GM12878 (cell line): ENCODE measurements around the gene SALL1. TPM values are rescaled to one million over a fixed set of nuclear protein-coding genes. Genes with fewer than 3 reads are reported as not detected.

ENCODE experiments used
- ATAC-seq: fragments of 200-7000 bp; cut with Tn5 transposase; 3 replicates; pipeline ENCODE4 v1.9.1; 2020; ENCODE audit warnings: mild to moderate bottlenecking, moderate library complexity
- BruUV-seq: library from RNA; stranded (reverse); fragments of 400-500 nt; replicated peaks from 2 replicates; lab custom pipeline; 2021; lab: Mats Ljungman, UMichigan
- CTCF ChIA-PET: fragments of 300-600 bp; sonication (Branson Sonifier 250); formaldehyde crosslinking; extraction: SDS; loops from one replicate; lab custom pipeline; 2021; ENCODE audit warnings: inconsistent platforms; lab: Yijun Ruan, JAX
- POLR2A ChIA-PET: fragments of 350-600 bp; formaldehyde crosslinking; extraction: SDS; loops from one replicate; lab custom pipeline; 2021; ENCODE audit warnings: inconsistent platforms; lab: Charles Lee
- RAD21 ChIA-PET: fragments of 300-600 bp; sonication (Branson Sonifier 250); formaldehyde crosslinking; loops from one replicate; lab custom pipeline; 2023; ENCODE audit warnings: antibody characterized with exemption; ENCODE audit not compliant: unreplicated experiment; lab: Charles Lee
- SMC1A ChIA-PET: fragments of 300-600 bp; sonication (Branson Sonifier 250); formaldehyde crosslinking; loops from one replicate; lab custom pipeline; 2023; ENCODE audit not compliant: unreplicated experiment, uncharacterized antibody; lab: Charles Lee
- DNase-seq: peaks from one replicate; pipeline ENCODE4 v3.0.0-alpha.2; 2011; ENCODE audit warnings: low read depth, low spot score
- FAIRE-seq: peaks from 3 replicates; lab custom pipeline; 2011; peaks lifted over from hg19 to GRCh38; lab: Jason Lieb, UNC
- H2AFZ ChIP-seq: 2 replicates; pipeline ENCODE4 v1.6.0; 2011; ENCODE audit warnings: low read depth, low read length, control low read depth; ENCODE audit not compliant: control insufficient read depth
- H3K27ac ChIP-seq: 2 replicates; pipeline ENCODE4 v1.5.1; 2011; ENCODE audit warnings: control low read depth; ENCODE audit not compliant: control insufficient read depth, insufficient read depth
- H3K27me3 ChIP-seq, 2 experiments: replicated peaks in 1 of 2; 2 replicates each; pipeline versions ENCODE4 v1.6.0 to v1.6.1; 2011; ENCODE audit warnings: low read length in 1 of 2; ENCODE audit not compliant: control insufficient read depth in 2 of 2, insufficient read depth in 2 of 2
- H3K36me3 ChIP-seq, 2 experiments: 2 replicates each; pipeline ENCODE4 v1.5.1; 2011; ENCODE audit warnings: low read length in 1 of 2; ENCODE audit not compliant: control insufficient read depth in 2 of 2, insufficient read depth in 2 of 2
- H3K4me1 ChIP-seq: 2 replicates; pipeline ENCODE4 v1.6.1; 2011; ENCODE audit warnings: mild to moderate bottlenecking, low read length, moderate library complexity, mixed read lengths; ENCODE audit not compliant: control insufficient read depth, insufficient read depth
- H3K4me2 ChIP-seq: 2 replicates; pipeline ENCODE4 v1.6.0; 2011; ENCODE audit warnings: control low read depth; ENCODE audit not compliant: control insufficient read depth, insufficient read depth
- H3K4me3 ChIP-seq: fragments of 200-600 bp; sonication (generic); 2 replicates; pipeline ENCODE4 v1.5.1; 2016
- H3K79me2 ChIP-seq: 2 replicates; pipeline ENCODE4 v1.6.0; 2011; ENCODE audit warnings: low read length; ENCODE audit not compliant: control insufficient read depth, insufficient read depth
- H3K9ac ChIP-seq: 2 replicates; pipeline ENCODE4 v1.8.0; 2011; ENCODE audit warnings: low read length, control low read depth, mixed read lengths; ENCODE audit not compliant: control insufficient read depth, insufficient read depth
- H3K9me3 ChIP-seq: replicated peaks from 3 replicates; pipeline ENCODE4 v1.5.1; 2011; ENCODE audit warnings: mild to moderate bottlenecking, low read length; ENCODE audit not compliant: control insufficient read depth, insufficient read depth
- H4K20me1 ChIP-seq: 2 replicates; pipeline ENCODE4 v1.6.0; 2011; ENCODE audit not compliant: control insufficient read depth, insufficient read depth
- ATF3 ChIP-seq: IDR thresholded peaks from 2 replicates; pipeline ENCODE4 v1.6.1; 2011; ENCODE audit warnings: low read depth, mild to moderate bottlenecking, low read length, moderate library complexity, borderline replicate concordance; ENCODE audit errors: extremely low read depth
- CREM ChIP-seq: IDR thresholded peaks from 2 replicates; pipeline ENCODE4 v1.6.1; 2014; ENCODE audit warnings: antibody characterized with exemption, low read depth
- DPF2 ChIP-seq: fragments of 450-650 bp; IDR thresholded peaks from 2 replicates; pipeline ENCODE4 v1.6.1; 2017; ENCODE audit warnings: mild to moderate bottlenecking
- FOS ChIP-seq: IDR thresholded peaks from 3 replicates; pipeline ENCODE4 v1.6.1; 2011; ENCODE audit warnings: borderline replicate concordance; ENCODE audit not compliant: insufficient read length; ENCODE audit errors: extremely low read depth
- GATAD2B ChIP-seq: fragments of 450-650 bp; conservative IDR thresholded peaks from 2 replicates; pipeline ENCODE4 v1.6.1; 2017; ENCODE audit warnings: low read depth, mild to moderate bottlenecking, moderate library complexity
- MTA2 ChIP-seq: fragments of 450-650 bp; IDR thresholded peaks from 2 replicates; pipeline ENCODE4 v1.6.1; 2016; ENCODE audit warnings: low read depth, mild to moderate bottlenecking, moderate library complexity
- PAX5 ChIP-seq: IDR thresholded peaks from 2 replicates; pipeline ENCODE4 v1.6.1; 2011; ENCODE audit warnings: low read depth, low read length, borderline replicate concordance
- PAX8 ChIP-seq: fragments of 450-650 bp; IDR thresholded peaks from 2 replicates; pipeline ENCODE4 v1.6.1; 2017; ENCODE audit warnings: mild to moderate bottlenecking, moderate library complexity
- RB1 ChIP-seq: fragments of 450-650 bp; formaldehyde crosslinking; IDR thresholded peaks from 2 replicates; pipeline ENCODE4 v1.6.1; 2017; ENCODE audit warnings: mild to moderate bottlenecking, borderline replicate concordance
- SMAD1 ChIP-seq: fragments of 450-650 bp; IDR thresholded peaks from 2 replicates; pipeline ENCODE4 v1.6.1; 2018; ENCODE audit warnings: mild to moderate bottlenecking, low read depth; ENCODE audit not compliant: partially characterized antibody
- SRF ChIP-seq, 2 experiments: IDR thresholded peaks; 2 replicates each; pipeline ENCODE4 v1.6.1; 2011; ENCODE audit warnings: low read depth in 2 of 2, low read length in 2 of 2, mild to moderate bottlenecking in 1 of 2, moderate library complexity in 1 of 2
- SUZ12 ChIP-seq: fragments of 200-600 bp; sonication (generic); IDR thresholded peaks from one replicate; pipeline ENCODE4 v1.6.1; 2018; ENCODE audit warnings: antibody characterized with exemption, mild to moderate bottlenecking; ENCODE audit not compliant: unreplicated experiment
- YBX1 ChIP-seq: fragments of 450-650 bp; IDR thresholded peaks from 2 replicates; pipeline ENCODE4 v1.6.1; 2016; ENCODE audit warnings: antibody characterized with exemption
- ZNF274 ChIP-seq: IDR thresholded peaks from one replicate; pipeline ENCODE4 v1.8.0; 2011; ENCODE audit not compliant: insufficient read length, insufficient read depth
- ZZZ3 ChIP-seq: IDR thresholded peaks from 2 replicates; pipeline ENCODE4 v1.6.1; 2011; ENCODE audit warnings: low read depth; ENCODE audit not compliant: control insufficient read depth, insufficient read length
- WGBS: methylation state at CpG from one replicate; pipeline ENCODE4 v1.1.6; 2016; ENCODE audit warnings: low lambda C conversion rate; ENCODE audit not compliant: insufficient replicate concordance, insufficient coverage; ENCODE audit errors: missing lambda C conversion rate; 5-methylcytosine and 5-hydroxymethylcytosine counted together
- in situ Hi-C: fragments of 300-500 bp; cut with MboI; formaldehyde crosslinking; loops from 9 replicates; pipeline ENCODE4 v1.14.3; 2018; ENCODE audit warnings: mixed read lengths
- intact Hi-C: fragments of 100-400 bp; cut with micrococcal nuclease; formaldehyde crosslinking; loops from one replicate; pipeline ENCODE4 v1.14.2; 2022; ENCODE audit not compliant: unreplicated experiment
- polyA plus RNA-seq, 11 experiments: library from polyadenylated mRNA; depleted of rRNA in 4 of 11; unstranded in 6 of 11; stranded (reverse) in 5 of 11; fragments of >200 nt; fragmentation: Nextera tagmentation in 4 of 11; fragmentation: Illumina TruSeq in 1 of 11; extraction: Ambion mirVana in 4 of 11; extraction: Trizol in 1 of 11; gene quantifications; 1 replicate in 1 of 11; 2 replicates in 10 of 11; pipeline versions ENCODE4 v1.2.1 to v1.2.3, GENCODE V29; 2011 to 2016; ENCODE audit warnings: inconsistent platforms in 2 of 11, missing spikeins in 2 of 11, low read depth in 1 of 11
- total RNA-seq, 4 experiments: library from RNA; depleted of rRNA in 3 of 4; stranded (reverse); fragments of >200 nt in 3 of 4; fragmentation: Illumina TruSeq in 1 of 4; extraction: Trizol in 1 of 4; gene quantifications; 2 replicates each; pipeline versions ENCODE4 v1.2.1 to v1.2.3, GENCODE V29; 2013 to 2021
- TF ChIP-seq, protein P1 (sequence below), 3 experiments: IDR thresholded peaks in 2 of 3; conservative IDR thresholded peaks in 1 of 3; 2 replicates each; pipeline ENCODE4 v1.5.1; 2011; ENCODE audit warnings: low read depth in 3 of 3, low read length in 3 of 3, mild to moderate bottlenecking in 3 of 3, control low read depth in 2 of 3, moderate library complexity in 2 of 3, inconsistent platforms in 1 of 3, mixed read lengths in 1 of 3; ENCODE audit not compliant: control insufficient read depth in 2 of 3, insufficient read depth in 1 of 3; ENCODE audit errors: extremely low read depth in 1 of 3

SALL1 gene
- total and polyA plus RNA-seq, 10 of the 15 experiments (the other 5 are each of a cell fraction or from before 2014, with no cell fraction given), result 0.01 to 0.08 (median 0.03) TPM; not detected in 6

DNA sequence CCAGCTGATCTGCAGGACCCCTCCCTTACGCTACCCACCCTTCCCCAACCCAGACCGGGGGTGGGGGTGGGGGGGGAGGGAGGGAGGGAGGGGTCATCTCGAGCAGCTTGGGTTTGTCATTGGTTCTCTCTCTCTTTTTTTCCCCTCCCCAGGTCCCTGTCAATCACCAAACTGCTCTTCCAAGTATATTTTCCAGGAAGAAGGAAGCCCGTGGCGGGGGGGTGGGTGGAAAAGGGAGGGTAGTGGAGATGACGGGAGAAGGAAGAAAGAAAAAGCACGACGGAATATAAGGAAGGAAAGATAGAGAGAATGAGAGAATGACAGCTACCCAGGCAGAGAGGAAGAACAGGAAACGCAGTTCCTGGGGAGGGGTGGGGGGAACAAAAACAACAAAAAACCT lies 17.9 kb downstream of the SALL1 start:
- FAIRE-seq, result no peak
- Histone ChIP-seq H3K27me3 (peaks cover 1 to 2% of the 10 kb centered on the region in 2 experiments; a peak in 2 of 4 replicates), H3K9ac (no peak overlapping the region), H3K4me3 (no peak overlapping the region), H3K4me2 (no peak overlapping the region), H2AFZ (no peak overlapping the region), H3K79me2 (no peaks in the 10 kb centered on the region), H4K20me1 (no peaks in the 10 kb centered on the region), H3K27ac (no peak overlapping the region), H3K4me1 (no peaks in the 10 kb centered on the region), H3K9me3 (no peaks in the 10 kb centered on the region), H3K36me3 (no peaks in the 10 kb centered on the region)
- TF ChIP-seq SRF (IDR thresholded peaks at IDR 0.05; ENCODE audit: low read depth in 2 of 2, low read length in 2 of 2) (no peak), MTA2 (no peak), GATAD2B (no peak), PAX8 (no peak), ZNF274 (no peak), FOS (no peak), PAX5 (no peak), SUZ12 (no peak), CREM (no peak), YBX1 (no peak), DPF2 (no peak), RB1 (no peak), ATF3 (no peak), ZZZ3 (no peak), SMAD1 (no peak)
- TF ChIP-seq, protein P1, sequence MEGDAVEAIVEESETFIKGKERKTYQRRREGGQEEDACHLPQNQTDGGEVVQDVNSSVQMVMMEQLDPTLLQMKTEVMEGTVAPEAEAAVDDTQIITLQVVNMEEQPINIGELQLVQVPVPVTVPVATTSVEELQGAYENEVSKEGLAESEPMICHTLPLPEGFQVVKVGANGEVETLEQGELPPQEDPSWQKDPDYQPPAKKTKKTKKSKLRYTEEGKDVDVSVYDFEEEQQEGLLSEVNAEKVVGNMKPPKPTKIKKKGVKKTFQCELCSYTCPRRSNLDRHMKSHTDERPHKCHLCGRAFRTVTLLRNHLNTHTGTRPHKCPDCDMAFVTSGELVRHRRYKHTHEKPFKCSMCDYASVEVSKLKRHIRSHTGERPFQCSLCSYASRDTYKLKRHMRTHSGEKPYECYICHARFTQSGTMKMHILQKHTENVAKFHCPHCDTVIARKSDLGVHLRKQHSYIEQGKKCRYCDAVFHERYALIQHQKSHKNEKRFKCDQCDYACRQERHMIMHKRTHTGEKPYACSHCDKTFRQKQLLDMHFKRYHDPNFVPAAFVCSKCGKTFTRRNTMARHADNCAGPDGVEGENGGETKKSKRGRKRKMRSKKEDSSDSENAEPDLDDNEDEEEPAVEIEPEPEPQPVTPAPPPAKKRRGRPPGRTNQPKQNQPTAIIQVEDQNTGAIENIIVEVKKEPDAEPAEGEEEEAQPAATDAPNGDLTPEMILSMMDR (IDR thresholded peaks at IDR 0.05 in 2 of 3, conservative IDR thresholded peaks at IDR 0.05 in 1 of 3; ENCODE audit: control insufficient read depth in 2 of 3, extremely low read depth in 1 of 3, insufficient read depth in 1 of 3, low read depth in 3 of 3, low read length in 3 of 3), result no peak
- RAD21 ChIA-PET, result no interaction called here
- SMC1A ChIA-PET, result no interaction called here
- in situ Hi-C loops (no loop called here), intact Hi-C loops (no loop called here)
- no peak for DNase-seq
- POLR2A ChIA-PET, result no interaction called here
- CTCF ChIA-PET, result no interaction called here
- 3% methylated on average over 3 of the region's 9 CpGs for WGBS
- ATAC-seq, result no peak
- BruUV-seq, result no TSS peak
